Activated CD8-positive, alpha-beta T cell treated with anti-CD3 and anti-CD28 coated beads, Interleukin-2, amount 10 ng/mL, durations not matched to agents 7 days and 5 days (primary cell): Measurements from ENCODE around the gene PAPPA. TPM values are rescaled to one million over a fixed set of nuclear protein-coding genes. Genes with fewer than 3 reads are reported as not detected.

Experiments
- ATAC-seq: fragments of 150-1000 bp; cut with Tn5 transposase; one replicate; pipeline ENCODE4 v1.10.0; 2021; ENCODE audit warnings: moderate library complexity
- CTCF ChIA-PET: fragments of 350-600 bp; sonication (Branson Sonifier 250); formaldehyde crosslinking; loops from one replicate; lab custom pipeline; 2021; ENCODE audit warnings: antibody characterized with exemption; lab: Charles Lee
- POLR2A ChIA-PET: fragments of 350-600 bp; sonication (Branson Sonifier 250); formaldehyde crosslinking; loops from one replicate; lab custom pipeline; 2021; ENCODE audit warnings: antibody characterized with exemption; lab: Charles Lee
- DNase-seq: peaks from one replicate; pipeline ENCODE4 v3.0.0-alpha.2; 2020
- H3K27ac Mint-ChIP-seq: one replicate; pipeline ENCODE4 v1.8.0; 2021; ENCODE audit warnings: mild to moderate bottlenecking, mixed read lengths
- H3K27me3 Mint-ChIP-seq: one replicate; pipeline ENCODE4 v1.8.0; 2021; ENCODE audit warnings: low read depth, mixed read lengths
- H3K36me3 Mint-ChIP-seq: one replicate; pipeline ENCODE4 v1.8.0; 2021; ENCODE audit warnings: low read depth, mixed read lengths
- H3K4me1 Mint-ChIP-seq: one replicate; pipeline ENCODE4 v1.8.0; 2021; ENCODE audit warnings: low read depth, mixed read lengths
- H3K4me3 Mint-ChIP-seq: one replicate; pipeline ENCODE4 v1.8.0; 2021; ENCODE audit warnings: mild to moderate bottlenecking, mixed read lengths
- H3K9me3 Mint-ChIP-seq: one replicate; pipeline ENCODE4 v1.8.0; 2022; ENCODE audit warnings: mixed read lengths; ENCODE audit not compliant: insufficient read depth
- total RNA-seq, 2 experiments: library from RNA; stranded (reverse); gene quantifications; one replicate each; pipeline ENCODE4 v1.2.3, GENCODE V29; 2021

The PAPPA gene
- total RNA-seq, 2 experiments from 2014 or later = not detected

- no peak for ATAC-seq
- no peaks in the 10 kb centered on the region for H3K4me1 Mint-ChIP-seq
- POLR2A ChIA-PET = no interaction called here
- H3K27me3 Mint-ChIP-seq = no peaks in the 10 kb centered on the region
- no peak overlapping the region for H3K27ac Mint-ChIP-seq
- H3K4me3 Mint-ChIP-seq = no peak overlapping the region
- CTCF ChIA-PET = no interaction called here
- H3K36me3 Mint-ChIP-seq = no peaks in the 10 kb centered on the region
- H3K9me3 Mint-ChIP-seq = no peaks in the 10 kb centered on the region
- DNase-seq = no peak
Observed at GRCh38 chr9:116432051-116432450, 278.5 kb downstream of the PAPPA start.

GRCh38 chr9:116434314-116434713 is 280.7 kb downstream of the PAPPA start:
- no peak overlapping the region for H3K4me3 Mint-ChIP-seq
- DNase-seq = no peak
- peaks cover 7% of the 10 kb centered on the region for H3K9me3 Mint-ChIP-seq
- no peaks in the 10 kb centered on the region for H3K27me3 Mint-ChIP-seq
- ChIA-PET CTCF (no interaction called here), POLR2A (no interaction called here)
- H3K27ac Mint-ChIP-seq = no peak overlapping the region
- no peaks in the 10 kb centered on the region for H3K36me3 Mint-ChIP-seq
- no peak for ATAC-seq
- H3K4me1 Mint-ChIP-seq = no peaks in the 10 kb centered on the region

- DNase-seq (no peak), ATAC-seq (no peak)
- Mint-ChIP-seq H3K27ac (no peak overlapping the region), H3K9me3 (peaks cover 7% of the 10 kb centered on the region), H3K4me3 (no peak overlapping the region), H3K36me3 (no peaks in the 10 kb centered on the region), H3K4me1 (no peaks in the 10 kb centered on the region), H3K27me3 (no peaks in the 10 kb centered on the region)
- ChIA-PET POLR2A (no interaction called here), CTCF (no interaction called here)
Observed at GRCh38 chr9:116435706-116436105, 282.1 kb downstream of the PAPPA start.

- DNase-seq = no peak
- Mint-ChIP-seq H3K27ac (no peak overlapping the region), H3K27me3 (no peaks in the 10 kb centered on the region), H3K4me1 (no peaks in the 10 kb centered on the region), H3K4me3 (no peak overlapping the region), H3K9me3 (peaks cover 7% of the 10 kb centered on the region), H3K36me3 (no peaks in the 10 kb centered on the region)
- no peak for ATAC-seq
- ChIA-PET POLR2A (no interaction called here), CTCF (no interaction called here)
Observed at GRCh38 chr9:116436121-116436520, 282.5 kb downstream of the PAPPA start.

- DNase-seq (no peak), ATAC-seq (no peak)
- POLR2A ChIA-PET = no interaction called here
- CTCF ChIA-PET = no interaction called here
- Mint-ChIP-seq H3K27me3 (no peaks in the 10 kb centered on the region), H3K36me3 (no peaks in the 10 kb centered on the region), H3K9me3 (peaks cover 7% of the 10 kb centered on the region), H3K4me1 (no peaks in the 10 kb centered on the region), H3K4me3 (no peak overlapping the region), H3K27ac (no peak overlapping the region)
Observed at GRCh38 chr9:116437411-116438370, 284.1 kb downstream of the PAPPA start.

GRCh38 chr9:116442528-116442927 is 288.9 kb downstream of the PAPPA start:
- no peak overlapping the region for H3K27ac Mint-ChIP-seq
- H3K9me3 Mint-ChIP-seq = peaks cover 7% of the 10 kb centered on the region
- no peak overlapping the region for H3K4me3 Mint-ChIP-seq
- ChIA-PET CTCF (no interaction called here), POLR2A (interaction anchor here (0.7 kb wide), 1 partner anchor 20 kb away, joined by 3 read pairs; no protein-coding TSS in a partner anchor)
- no peaks in the 10 kb centered on the region for H3K27me3 Mint-ChIP-seq
- no peaks in the 10 kb centered on the region for H3K36me3 Mint-ChIP-seq
- DNase-seq = no peak
- H3K4me1 Mint-ChIP-seq = no peaks in the 10 kb centered on the region
- no peak for ATAC-seq

GRCh38 chr9:116447934-116448333 is 294.3 kb downstream of the PAPPA start:
- DNase-seq (no peak), ATAC-seq (no peak)
- ChIA-PET POLR2A (no interaction called here), CTCF (no interaction called here)
- no peaks in the 10 kb centered on the region for H3K27me3 Mint-ChIP-seq
- H3K27ac Mint-ChIP-seq = no peak overlapping the region
- H3K36me3 Mint-ChIP-seq = no peaks in the 10 kb centered on the region
- no peaks in the 10 kb centered on the region for H3K4me1 Mint-ChIP-seq
- no peak overlapping the region for H3K4me3 Mint-ChIP-seq
- H3K9me3 Mint-ChIP-seq = no peaks in the 10 kb centered on the region

GRCh38 chr9:116448431-116448830 is 294.8 kb downstream of the PAPPA start:
- Mint-ChIP-seq H3K27me3 (no peaks in the 10 kb centered on the region), H3K9me3 (no peaks in the 10 kb centered on the region), H3K36me3 (no peaks in the 10 kb centered on the region), H3K27ac (no peak overlapping the region), H3K4me1 (no peaks in the 10 kb centered on the region), H3K4me3 (no peak overlapping the region)
- DNase-seq (no peak), ATAC-seq (no peak)
- CTCF ChIA-PET = no interaction called here
- POLR2A ChIA-PET = no interaction called here

- POLR2A ChIA-PET = no interaction called here
- Mint-ChIP-seq H3K4me1 (no peaks in the 10 kb centered on the region), H3K9me3 (no peaks in the 10 kb centered on the region), H3K27ac (no peak overlapping the region), H3K4me3 (no peak overlapping the region), H3K36me3 (no peaks in the 10 kb centered on the region), H3K27me3 (no peaks in the 10 kb centered on the region)
- CTCF ChIA-PET = interaction anchor here (0.5 kb wide), 1 partner anchor 436 kb away, joined by 3 read pairs; no protein-coding TSS in a partner anchor
- no peak for ATAC-seq
- no peak for DNase-seq
Observed at GRCh38 chr9:116449949-116450348, 296.4 kb downstream of the PAPPA start.

- H3K36me3 Mint-ChIP-seq = no peaks in the 10 kb centered on the region
- ATAC-seq (no peak), DNase-seq (no peak)
- H3K4me1 Mint-ChIP-seq = no peaks in the 10 kb centered on the region
- CTCF ChIA-PET = no interaction called here
- no peaks in the 10 kb centered on the region for H3K27me3 Mint-ChIP-seq
- H3K9me3 Mint-ChIP-seq = no peaks in the 10 kb centered on the region
- POLR2A ChIA-PET = no interaction called here
- H3K27ac Mint-ChIP-seq = no peak overlapping the region
- H3K4me3 Mint-ChIP-seq = no peak overlapping the region
Observed at GRCh38 chr9:116450378-116451139, 297.0 kb downstream of the PAPPA start.

GRCh38 chr9:116451500-116452115 is 298.0 kb downstream of the PAPPA start:
- CTCF ChIA-PET = no interaction called here
- peaks cover 5% of the 10 kb centered on the region for H3K9me3 Mint-ChIP-seq
- no peaks in the 10 kb centered on the region for H3K36me3 Mint-ChIP-seq
- H3K4me1 Mint-ChIP-seq = no peaks in the 10 kb centered on the region
- no peaks in the 10 kb centered on the region for H3K27me3 Mint-ChIP-seq
- H3K27ac Mint-ChIP-seq = no peak overlapping the region
- no peak for ATAC-seq
- POLR2A ChIA-PET = interaction anchor here (0.6 kb wide), 1 partner anchor 13 kb away, joined by 3 read pairs; no protein-coding TSS in a partner anchor
- no peak for DNase-seq
- no peak overlapping the region for H3K4me3 Mint-ChIP-seq
